ENCODE results near the gene TMEM222.

TMEM222 gene

GRCh38 chr1:27380766-27381733 is 59.1 kb downstream of the TMEM222 start:
- TF ChIP-seq GATA2 (IDR thresholded peaks at IDR 0.05; ENCODE audit: low read depth, low read length) = no peak

DNA sequence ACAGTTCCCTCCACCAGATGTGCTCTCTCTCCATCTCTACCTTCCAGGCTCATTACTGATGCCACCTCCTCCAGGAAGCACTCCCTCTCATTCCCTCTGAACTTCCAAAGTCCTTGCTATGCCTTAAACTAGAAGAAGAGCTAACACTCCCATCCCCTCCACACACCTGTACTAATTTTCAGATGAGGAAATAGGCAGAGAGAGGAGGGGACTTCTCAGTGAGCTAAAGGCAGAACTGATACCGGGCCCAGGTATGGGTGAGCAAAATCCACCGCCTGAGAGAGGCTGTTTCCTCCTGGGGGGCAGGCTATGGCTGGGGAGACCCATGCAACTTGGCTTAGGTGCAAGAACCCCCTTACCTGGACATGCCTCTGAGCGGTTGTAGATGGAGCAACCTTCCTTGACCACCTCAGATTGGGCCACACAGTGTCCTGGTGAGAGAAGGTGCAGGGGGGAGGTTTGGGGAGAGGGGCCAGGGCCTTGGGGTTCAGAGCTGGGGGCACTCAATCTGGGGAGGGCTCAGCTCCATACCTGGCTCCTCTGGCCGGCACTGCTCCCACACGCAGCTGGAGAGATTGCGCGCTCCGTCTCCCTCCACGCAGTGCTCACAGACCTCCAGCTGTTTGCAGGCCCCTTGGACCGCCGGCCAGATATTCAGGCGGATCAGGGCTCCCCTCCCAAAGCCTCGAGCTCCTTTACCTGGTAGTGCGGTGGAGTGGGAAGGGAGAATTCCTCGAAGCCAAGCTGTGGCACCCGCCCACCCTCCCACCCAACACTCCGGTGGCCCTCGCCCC is 60.2 kb downstream of the TMEM222 start:
- TF ChIP-seq GATA3 (IDR thresholded peaks at IDR 0.05; ENCODE audit: low read depth, low read length) (no peak), GATA2 (IDR thresholded peaks at IDR 0.05; ENCODE audit: low read depth, low read length) (no peak)

- TF ChIP-seq GATA3 (IDR thresholded peaks at IDR 0.05; ENCODE audit: low read depth, low read length) (no peak), GATA2 (IDR thresholded peaks at IDR 0.05; ENCODE audit: low read depth, low read length) (no peak)
Measured at GRCh38 chr1:27383039-27383605, 61.2 kb downstream of the TMEM222 start, which contains the start of gene CD164L2. Gene CD164L2, minus strand, starts transcription at chr1:27383333. Its CDS starts 94 bp downstream, at chr1:27383239.

DNA sequence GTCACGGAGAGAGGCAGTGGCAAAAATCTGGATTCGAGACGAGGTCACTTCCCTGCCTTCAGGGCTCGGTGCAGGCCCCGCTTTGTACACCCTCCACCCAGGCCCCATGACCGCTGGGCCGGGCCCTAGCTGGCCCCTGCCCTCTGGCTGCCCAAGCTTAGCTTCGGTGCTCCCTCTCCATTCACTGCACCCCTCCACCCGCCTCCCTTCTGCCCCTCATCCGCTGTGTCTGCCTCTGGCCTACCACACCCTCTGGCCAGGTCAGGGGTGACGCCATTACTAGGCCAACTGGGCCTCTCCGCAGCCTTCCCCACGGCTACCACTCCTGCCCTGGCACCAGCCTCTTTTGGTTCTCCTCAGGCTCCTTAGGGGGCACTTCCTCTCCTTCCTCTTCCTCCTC is 61.7 kb downstream of the TMEM222 start:
- TF ChIP-seq GATA2 (IDR thresholded peaks at IDR 0.05; ENCODE audit: low read depth, low read length) (no peak), GATA3 (IDR thresholded peaks at IDR 0.05; ENCODE audit: low read depth, low read length) (no peak)
